ENCODE measurements around the gene PGRMC2.

- no peak for TF ChIP-seq YY1 (IDR thresholded peaks at IDR 0.05; ENCODE audit: insufficient read depth, insufficient read length)
- TF ChIP-seq SUZ12 (IDR thresholded peaks at IDR 0.05; ENCODE audit: extremely low read depth, insufficient read depth, insufficient read length), result no peak
These were observed 12.3 kb downstream of the PGRMC2 start for GRCh38 chr4:128275346-128275745.

Data from NT2/D1 (cell line).